OCI-LY3 (cell line): ENCODE data around the gene USP34.

Source experiments
- CTCF ChIP-seq: fragments of 200-600, 300-600 bp; sonication (generic); IDR thresholded peaks from 2 replicates; pipeline ENCODE4 v1.5.1; 2014; ENCODE audit warnings: antibody characterized with exemption, low read length, low read depth
- EZH2phosphoT487 ChIP-seq: fragments of 200-600 bp; shearing (Covaris generic); IDR thresholded peaks from 2 replicates; pipeline ENCODE4 v1.6.1; 2018; ENCODE audit warnings: antibody characterized with exemption, mixed run types, low read depth

GRCh38 chr2:61456746-61457420 lies 14.0 kb downstream of the USP34 start:
- TF ChIP-seq CTCF: no peak
- no peak for TF ChIP-seq EZH2phosphoT487
